Stimulated activated CD4-positive, alpha-beta T cell treated with anti-CD3 and anti-CD28 coated beads, Interleukin-15, amount 100 ng/mL, for 1 hour (primary cell): ENCODE data around the gene COL5A1.

ENCODE experiments used
- DNase-seq, 2 donors: peaks; one replicate each; pipeline ENCODE4 v3.0.0-alpha.2; 2020; ENCODE audit warnings: low read depth in 1 of 2, low spot score in 1 of 2

The COL5A1 gene

GRCh38 chr9:134870301-134870694 lies 228.7 kb downstream of the COL5A1 start:
- no peak for DNase-seq

- no peak for DNase-seq
Observed at GRCh38 chr9:134870746-134871662, 229.4 kb downstream of the COL5A1 start.

GRCh38 chr9:134871697-134872340 lies 230.2 kb downstream of the COL5A1 start:
- DNase-seq, result no peak

GRCh38 chr9:134872482-134873231 lies 231.1 kb downstream of the COL5A1 start:
- no peak for DNase-seq

GRCh38 chr9:134875371-134875770 lies 233.8 kb downstream of the COL5A1 start:
- DNase-seq, result no peak

- DNase-seq, result no peak
Observed at GRCh38 chr9:134877541-134877940, 235.9 kb downstream of the COL5A1 start.

- DNase-seq, result no peak
Observed at GRCh38 chr9:134879664-134880483, 238.3 kb downstream of the COL5A1 start.

GRCh38 chr9:134880484-134881312 lies 239.1 kb downstream of the COL5A1 start, which contains the start of gene FCN2:
Gene FCN2, plus strand, starts transcription at chr9:134880810. Its CDS starts 12 bp downstream, at chr9:134880822.
- DNase-seq, result no peak

- no peak for DNase-seq
Observed at GRCh38 chr9:134881313-134881670, 239.7 kb downstream of the COL5A1 start.

GRCh38 chr9:134882204-134882785 lies 240.7 kb downstream of the COL5A1 start:
- DNase-seq, result no peak

- DNase-seq, result no peak
Observed at GRCh38 chr9:134883040-134883782, 241.6 kb downstream of the COL5A1 start.

GRCh38 chr9:134884492-134884891 lies 242.9 kb downstream of the COL5A1 start:
- no peak for DNase-seq

GRCh38 chr9:134885001-134885678 lies 243.5 kb downstream of the COL5A1 start:
- DNase-seq, result no peak

- DNase-seq, result no peak
Observed at GRCh38 chr9:134885679-134886412, 244.2 kb downstream of the COL5A1 start.

- DNase-seq, result no peak
Observed at GRCh38 chr9:134886413-134886913, 244.9 kb downstream of the COL5A1 start.

- DNase-seq, result no peak
Observed at GRCh38 chr9:134887219-134887618, 245.6 kb downstream of the COL5A1 start.
